ENCODE data around the gene KAT6B. TPM values are rescaled to one million over a fixed set of nuclear protein-coding genes. Genes with fewer than 3 reads are reported as not detected.

Gene KAT6B
- total and polyA plus RNA-seq, 2 donors (not counting 1 experiment from before 2014, with no cell fraction given): 8.6 to 111 TPM

- H3K27me3 Mint-ChIP-seq: peaks cover 10% of the 10 kb centered on the region
- no peaks in the 10 kb centered on the region for H3K9me3 ChIP-seq (ENCODE audit: control extremely low read depth in 1 of 3, control insufficient read depth in 2 of 3, insufficient read depth in 1 of 3, low read length in 2 of 3)
- intact Hi-C loops (cut with micrococcal nuclease): loop anchor here (10.0 kb wide), 1 partner anchor 115 kb away; no protein-coding TSS in a partner anchor
- no peaks in the 10 kb centered on the region for H3K79me2 ChIP-seq (ENCODE audit: control insufficient read depth, insufficient read depth, low read length)
- H3K27ac Mint-ChIP-seq: no peak overlapping the region
- H3K4me2 ChIP-seq (replicated peaks; ENCODE audit: low read depth, low read length, poor library complexity, severe bottlenecking): no peak overlapping the region
- TF ChIP-seq CTCF (IDR thresholded peaks at IDR 0.05) (no peak), EZH2 (IDR thresholded peaks at IDR 0.05; ENCODE audit: borderline replicate concordance, insufficient read depth, low read depth, low read length, poor library complexity, severe bottlenecking) (no peak)
- CTCF ChIA-PET: no interaction called here
- H3K9me3 Mint-ChIP-seq (ENCODE audit: insufficient read depth): no peaks in the 10 kb centered on the region
- H3K4me3 ChIP-seq (ENCODE audit: control extremely low read depth in 1 of 5, extremely low read depth in 1 of 5, insufficient read depth in 1 of 5, low read depth in 2 of 5, low read length in 4 of 5): no peak overlapping the region
- H3K4me1 Mint-ChIP-seq: peaks cover 22% of the 10 kb centered on the region
- ATAC-seq (ENCODE audit: low read depth) (no peak), DNase-seq (no peak)
- no peak overlapping the region for H3K27ac ChIP-seq (ENCODE audit: low read length in 2 of 2)
- no peak overlapping the region for H3K4me3 Mint-ChIP-seq
- peaks cover 22 to 24% of the 10 kb centered on the region in 2 donors for H3K4me1 ChIP-seq (ENCODE audit: control insufficient read depth in 2 of 2, insufficient read depth in 2 of 2, low read length in 2 of 2)
- H4K20me1 ChIP-seq (ENCODE audit: control insufficient read depth, insufficient read depth, low read length, poor library complexity, severe bottlenecking): no peaks in the 10 kb centered on the region
- no peak overlapping the region for H3K9ac ChIP-seq (ENCODE audit: low read length)
- peaks cover 0 to 7% (median 4%) of the 10 kb centered on the region in 4 experiments for H3K27me3 ChIP-seq (replicated peaks in 1 of 4; ENCODE audit: control extremely low read depth in 1 of 4, control insufficient read depth in 3 of 4, insufficient read depth in 4 of 4, low read length in 3 of 4)
- POLR2A ChIA-PET: no interaction called here
- no peaks in the 10 kb centered on the region for H3K36me3 ChIP-seq (replicated peaks in 1 of 2; ENCODE audit: control extremely low read depth in 1 of 2, control insufficient read depth in 1 of 2, extremely low read depth in 1 of 2, insufficient read depth in 2 of 2, low read length in 1 of 2)
- no peak overlapping the region for H2AFZ ChIP-seq (ENCODE audit: insufficient read depth, low read depth, low read length, poor library complexity, severe bottlenecking)
- 94% methylated on average over 3 of the region's 5 CpGs for WGBS (ENCODE audit: insufficient coverage)
Measured at GRCh38 chr10:74799721-74800221, 26.6 kb upstream of the KAT6B start.

- Mint-ChIP-seq H3K4me1 (peaks cover 9% of the 10 kb centered on the region), H3K9me3 (ENCODE audit: insufficient read depth) (no peaks in the 10 kb centered on the region), H3K27me3 (peaks cover 10% of the 10 kb centered on the region), H3K4me3 (no peak overlapping the region), H3K27ac (no peak overlapping the region)
- DNase-seq (no peak), ATAC-seq (ENCODE audit: low read depth) (no peak)
- H2AFZ ChIP-seq (ENCODE audit: insufficient read depth, low read depth, low read length, poor library complexity, severe bottlenecking): no peak overlapping the region
- peaks cover 7 to 10% of the 10 kb centered on the region in 2 donors for H3K4me1 ChIP-seq (ENCODE audit: control insufficient read depth in 2 of 2, insufficient read depth in 2 of 2, low read length in 2 of 2)
- no CpG with 5 or more reads among the region's 2 CpGs for WGBS (ENCODE audit: insufficient coverage)
- H3K27ac ChIP-seq (ENCODE audit: low read length in 2 of 2): no peak overlapping the region
- H3K9ac ChIP-seq (ENCODE audit: low read length): no peak overlapping the region
- no peak overlapping the region for H3K4me2 ChIP-seq (replicated peaks; ENCODE audit: low read depth, low read length, poor library complexity, severe bottlenecking)
- ChIA-PET CTCF (no interaction called here), POLR2A (no interaction called here)
- no peaks in the 10 kb centered on the region for H3K79me2 ChIP-seq (ENCODE audit: control insufficient read depth, insufficient read depth, low read length)
- no peaks in the 10 kb centered on the region for H4K20me1 ChIP-seq (ENCODE audit: control insufficient read depth, insufficient read depth, low read length, poor library complexity, severe bottlenecking)
- H3K4me3 ChIP-seq (ENCODE audit: control extremely low read depth in 1 of 5, extremely low read depth in 1 of 5, insufficient read depth in 1 of 5, low read depth in 2 of 5, low read length in 4 of 5): no peak overlapping the region
- intact Hi-C loops (cut with micrococcal nuclease): no loop called here
- peaks cover 0 to 5% (median 4%) of the 10 kb centered on the region in 4 experiments for H3K27me3 ChIP-seq (replicated peaks in 1 of 4; ENCODE audit: control extremely low read depth in 1 of 4, control insufficient read depth in 3 of 4, insufficient read depth in 4 of 4, low read length in 3 of 4)
- no peak for TF ChIP-seq EZH2 (IDR thresholded peaks at IDR 0.05; ENCODE audit: borderline replicate concordance, insufficient read depth, low read depth, low read length, poor library complexity, severe bottlenecking)
- no peak for TF ChIP-seq CTCF (IDR thresholded peaks at IDR 0.05)
- no peaks in the 10 kb centered on the region for H3K9me3 ChIP-seq (ENCODE audit: control extremely low read depth in 1 of 3, control insufficient read depth in 2 of 3, insufficient read depth in 1 of 3, low read length in 2 of 3)
- no peaks in the 10 kb centered on the region for H3K36me3 ChIP-seq (replicated peaks in 1 of 2; ENCODE audit: control extremely low read depth in 1 of 2, control insufficient read depth in 1 of 2, extremely low read depth in 1 of 2, insufficient read depth in 2 of 2, low read length in 1 of 2)
Measured at GRCh38 chr10:74801447-74801846, 25.0 kb upstream of the KAT6B start.
